Activated T-cell treated with anti-CD3 and anti-CD28 coated beads, Interleukin-2, amount 50 U/mL, for 24 hours (primary cell): Measurements from ENCODE around the gene CHMP2A.
A peak's percentile ranks its signal among the peaks of the same experiment; 100 is the strongest.
"Not testable (repeated sequence)": the region's sequence is repeated elsewhere in the genome, so short reads cannot be mapped to it uniquely, and the experiment has no call there.

Source experiments
- DNase-seq: peaks from one replicate; pipeline ENCODE4 v3.0.0-alpha.2; 2020
- H3K27ac Mint-ChIP-seq: 2 replicates; pipeline ENCODE4 v1.8.0; 2020; ENCODE audit warnings: mild to moderate bottlenecking, mixed read lengths
- H3K27me3 Mint-ChIP-seq: 2 replicates; pipeline ENCODE4 v1.8.0; 2020; ENCODE audit warnings: mixed read lengths
- H3K36me3 Mint-ChIP-seq: 2 replicates; pipeline ENCODE4 v1.8.0; 2020; ENCODE audit warnings: low read depth, mixed read lengths
- H3K4me1 Mint-ChIP-seq: 2 replicates; pipeline ENCODE4 v1.8.0; 2020; ENCODE audit warnings: low read depth, mixed read lengths
- H3K4me3 Mint-ChIP-seq: 2 replicates; pipeline ENCODE4 v1.8.0; 2020; ENCODE audit warnings: mild to moderate bottlenecking, moderate library complexity, mixed read lengths
- H3K9me3 Mint-ChIP-seq: 2 replicates; pipeline ENCODE4 v1.8.0; 2020; ENCODE audit warnings: mixed read lengths

The CHMP2A gene

DNA sequence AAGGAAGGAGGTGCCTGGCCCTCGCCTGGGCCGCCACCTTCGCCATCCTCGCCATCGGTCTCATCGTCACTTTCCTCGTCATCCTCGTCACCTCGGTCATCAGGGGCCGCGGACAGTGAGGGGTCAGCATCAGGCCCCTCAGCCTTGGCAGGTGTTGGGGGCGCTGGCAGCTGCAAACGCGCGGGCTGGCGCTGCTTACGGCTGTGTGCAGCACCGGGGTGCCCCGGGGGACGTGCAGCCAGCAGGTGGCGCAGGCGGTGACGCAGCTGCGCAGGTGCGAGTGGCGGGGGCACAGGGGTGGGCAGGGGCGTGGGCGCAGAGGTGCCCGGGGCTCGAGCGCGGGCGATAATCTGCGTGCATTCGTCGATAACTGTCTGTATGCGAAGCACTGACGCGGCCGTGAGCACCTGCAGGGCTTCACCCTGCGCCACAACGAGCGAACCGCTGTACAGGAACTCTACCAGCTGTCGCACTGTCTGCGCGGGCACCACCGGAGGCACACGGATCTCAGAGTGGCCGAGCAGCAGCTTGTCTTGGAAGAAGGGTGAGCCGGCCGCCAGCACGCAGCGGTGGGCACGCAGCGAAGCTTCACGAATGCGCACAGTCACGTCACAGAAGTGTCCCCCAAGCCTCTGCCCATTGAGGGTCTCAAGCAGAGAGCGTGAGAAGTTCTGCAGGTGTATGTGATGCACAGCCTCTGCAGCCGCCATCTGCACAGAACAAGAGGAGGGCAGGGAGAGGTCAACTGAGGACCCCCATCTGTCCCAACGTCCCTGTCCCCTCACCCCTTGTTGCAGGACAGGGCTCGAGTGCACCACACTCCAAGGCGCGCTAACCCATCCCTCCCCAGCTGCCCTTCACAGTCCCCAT lies 37.7 kb downstream of the CHMP2A start:
- H3K9me3 Mint-ChIP-seq: no peaks in the 10 kb centered on the region
- no peak for DNase-seq
- H3K27me3 Mint-ChIP-seq: no peaks in the 10 kb centered on the region
- H3K27ac Mint-ChIP-seq: no peak overlapping the region
- peaks cover 56% of the 10 kb centered on the region for H3K36me3 Mint-ChIP-seq
- no peak overlapping the region for H3K4me3 Mint-ChIP-seq
- peaks cover 49% of the 10 kb centered on the region for H3K4me1 Mint-ChIP-seq

DNA sequence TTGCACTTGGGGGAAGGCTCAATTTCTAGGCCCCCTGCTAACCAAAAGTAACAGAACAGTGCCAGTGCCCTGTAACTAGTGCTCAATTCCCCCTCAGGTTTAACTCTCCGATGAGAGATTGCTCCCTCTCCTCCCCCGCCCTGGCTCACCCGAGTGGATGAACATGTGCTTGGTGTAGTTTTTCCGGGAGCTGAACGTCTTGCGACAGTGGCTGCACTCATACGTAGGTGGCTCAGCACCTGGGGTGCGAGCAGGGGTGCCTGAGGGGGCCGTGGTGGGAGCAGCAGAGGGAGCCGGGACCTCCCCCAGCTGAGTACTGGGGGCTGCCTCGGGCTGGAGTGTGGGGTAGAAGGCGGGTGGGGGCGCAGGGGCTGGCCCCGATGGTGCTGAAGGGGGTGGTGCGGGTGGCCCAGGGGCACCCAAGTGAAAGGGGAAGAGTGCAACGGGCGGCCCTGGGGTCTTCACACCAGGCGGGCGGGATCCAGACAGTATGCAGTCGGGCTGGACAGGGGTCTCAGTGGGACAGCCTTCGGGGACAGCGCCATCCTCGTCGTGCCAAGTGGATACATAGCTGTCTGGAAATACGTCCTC lies 38.6 kb downstream of the CHMP2A start:
- peaks cover 48% of the 10 kb centered on the region for H3K4me1 Mint-ChIP-seq
- no peaks in the 10 kb centered on the region for H3K9me3 Mint-ChIP-seq
- H3K36me3 Mint-ChIP-seq: peaks cover 56% of the 10 kb centered on the region
- no peaks in the 10 kb centered on the region for H3K27me3 Mint-ChIP-seq
- H3K4me3 Mint-ChIP-seq: peak overlapping the region; percentile 88
- no peak for DNase-seq
- H3K27ac Mint-ChIP-seq: peak overlapping the region; percentile 82

DNA sequence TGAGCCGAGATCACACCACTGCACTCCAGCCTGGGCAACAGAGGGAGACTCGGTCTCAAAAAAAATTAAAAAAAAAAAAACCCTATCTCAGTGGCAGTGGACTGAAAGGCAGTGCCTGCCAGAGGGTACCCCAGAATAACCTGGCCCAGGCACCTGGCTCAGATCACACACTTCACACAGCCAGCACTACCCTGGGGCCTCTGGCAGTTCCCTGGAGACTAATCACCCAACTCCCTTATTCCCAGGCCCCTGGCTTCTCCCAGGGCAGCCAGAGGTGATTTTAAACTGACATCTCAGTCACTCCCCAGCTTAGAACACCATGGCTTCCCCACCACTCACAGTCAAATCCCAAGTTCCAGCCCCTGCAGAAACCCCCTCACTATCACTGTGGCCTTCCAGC lies 39.6 kb downstream of the CHMP2A start:
- H3K4me1 Mint-ChIP-seq: peaks cover 43% of the 10 kb centered on the region
- peak overlapping the region; percentile 82 for H3K27ac Mint-ChIP-seq
- H3K27me3 Mint-ChIP-seq: no peaks in the 10 kb centered on the region
- no peak for DNase-seq
- H3K36me3 Mint-ChIP-seq: peaks cover 56% of the 10 kb centered on the region
- H3K4me3 Mint-ChIP-seq: peak overlapping the region; percentile 88
- no peaks in the 10 kb centered on the region for H3K9me3 Mint-ChIP-seq

DNA sequence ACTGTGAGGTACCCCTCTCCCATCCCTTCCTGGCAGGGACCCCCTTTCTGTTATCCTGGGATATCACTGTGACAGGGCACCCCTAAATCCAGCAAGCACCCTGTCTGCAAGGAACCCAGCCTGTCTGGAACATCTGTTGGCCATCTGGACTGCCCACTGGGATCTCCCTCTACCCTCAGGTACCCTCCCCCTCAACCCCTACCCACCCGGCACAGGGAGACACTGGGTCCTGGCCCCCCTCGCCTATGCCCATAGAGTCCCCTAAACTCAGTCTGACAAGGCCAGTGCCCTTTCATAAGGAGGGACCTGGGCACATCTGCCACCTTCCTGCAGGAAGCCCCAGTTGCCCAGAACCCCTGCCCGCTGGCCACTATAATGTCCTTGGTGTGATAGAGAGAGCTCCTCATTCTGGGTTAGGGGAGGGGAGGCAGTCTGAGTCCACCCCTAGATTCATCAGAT lies 40.3 kb downstream of the CHMP2A start:
- Mint-ChIP-seq H3K27me3 (no peaks in the 10 kb centered on the region), H3K27ac (peak overlapping the region; percentile 92), H3K4me1 (peaks cover 38% of the 10 kb centered on the region), H3K36me3 (peaks cover 51% of the 10 kb centered on the region), H3K4me3 (peak overlapping the region; percentile 88), H3K9me3 (no peaks in the 10 kb centered on the region)
- DNase-seq: no peak

DNA sequence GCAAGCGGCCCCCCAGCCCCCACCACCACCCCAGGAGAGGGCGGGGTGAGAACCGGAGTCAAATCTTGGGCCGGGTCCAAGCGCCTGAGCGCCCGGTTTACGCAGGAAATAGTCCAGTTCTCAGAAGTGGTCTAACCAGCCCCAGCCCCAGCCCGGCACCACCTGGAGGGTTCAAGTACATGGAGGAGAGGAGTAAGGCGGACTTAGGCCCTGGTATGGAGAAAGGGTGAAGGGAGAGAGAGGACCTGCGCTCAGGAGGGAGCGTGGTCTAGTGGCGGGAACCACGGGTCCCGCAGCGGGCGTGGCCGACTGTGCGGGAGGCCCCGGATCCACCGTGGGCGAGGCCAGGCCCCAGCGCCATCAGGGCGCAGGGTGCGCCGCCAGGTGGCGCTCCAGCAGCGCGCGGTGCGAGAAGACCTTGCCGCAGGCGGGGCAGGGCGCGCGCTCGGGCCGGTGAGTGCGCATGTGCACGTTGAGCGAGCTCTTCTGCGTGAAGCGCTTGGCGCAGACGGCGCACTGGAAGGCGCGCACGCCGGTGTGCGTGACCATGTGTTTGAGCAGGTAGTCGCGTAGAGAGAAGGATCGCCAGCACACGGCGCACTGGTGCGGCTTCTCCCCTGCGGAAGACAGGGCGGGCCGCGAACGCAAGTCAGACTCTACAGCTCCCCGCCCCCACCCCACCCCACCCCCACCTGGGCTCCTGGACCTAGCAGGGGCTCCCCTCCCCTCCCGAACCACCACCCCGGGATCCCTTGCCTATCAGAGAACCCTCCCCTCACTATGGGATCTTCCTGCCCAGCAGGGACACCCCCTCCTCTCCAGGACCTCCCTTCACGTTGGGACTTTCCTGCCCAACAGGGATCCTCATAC lies 41.0 kb downstream of the CHMP2A start:
- Mint-ChIP-seq H3K36me3 (peaks cover 44% of the 10 kb centered on the region), H3K4me3 (peak overlapping the region; percentile 88), H3K27ac (peak overlapping the region; percentile 93), H3K9me3 (no peaks in the 10 kb centered on the region), H3K4me1 (peaks cover 37% of the 10 kb centered on the region), H3K27me3 (no peaks in the 10 kb centered on the region)
- peak; percentile 98 for DNase-seq

DNA sequence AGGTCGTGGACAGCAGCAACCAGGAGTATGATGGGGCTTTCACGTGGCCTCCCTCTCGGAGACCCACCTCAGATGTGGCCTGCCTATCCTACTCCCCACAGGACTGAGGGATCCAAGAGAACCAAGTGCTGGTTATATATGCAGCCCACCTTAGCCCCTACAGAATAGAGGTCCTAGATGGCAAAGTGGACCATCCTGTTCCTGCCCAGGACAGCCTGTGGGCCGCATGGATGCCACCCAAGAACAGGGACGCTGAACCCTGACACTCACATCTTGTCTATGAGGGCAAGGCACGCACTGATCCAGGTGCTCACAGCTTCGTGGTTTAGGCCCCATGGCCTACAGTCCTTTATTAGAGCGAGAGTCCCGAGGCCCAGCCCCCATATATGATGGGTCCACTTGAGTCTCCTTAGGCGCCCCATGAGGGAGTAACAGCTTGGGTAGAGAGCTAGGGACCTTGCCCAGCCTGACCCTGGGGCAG lies 41.7 kb downstream of the CHMP2A start:
- peak overlapping the region; percentile 88 for H3K4me3 Mint-ChIP-seq
- H3K36me3 Mint-ChIP-seq: peaks cover 38% of the 10 kb centered on the region
- no peak for DNase-seq
- no peaks in the 10 kb centered on the region for H3K9me3 Mint-ChIP-seq
- peaks cover 30% of the 10 kb centered on the region for H3K4me1 Mint-ChIP-seq
- no peaks in the 10 kb centered on the region for H3K27me3 Mint-ChIP-seq
- H3K27ac Mint-ChIP-seq: peak overlapping the region; percentile 93

DNA sequence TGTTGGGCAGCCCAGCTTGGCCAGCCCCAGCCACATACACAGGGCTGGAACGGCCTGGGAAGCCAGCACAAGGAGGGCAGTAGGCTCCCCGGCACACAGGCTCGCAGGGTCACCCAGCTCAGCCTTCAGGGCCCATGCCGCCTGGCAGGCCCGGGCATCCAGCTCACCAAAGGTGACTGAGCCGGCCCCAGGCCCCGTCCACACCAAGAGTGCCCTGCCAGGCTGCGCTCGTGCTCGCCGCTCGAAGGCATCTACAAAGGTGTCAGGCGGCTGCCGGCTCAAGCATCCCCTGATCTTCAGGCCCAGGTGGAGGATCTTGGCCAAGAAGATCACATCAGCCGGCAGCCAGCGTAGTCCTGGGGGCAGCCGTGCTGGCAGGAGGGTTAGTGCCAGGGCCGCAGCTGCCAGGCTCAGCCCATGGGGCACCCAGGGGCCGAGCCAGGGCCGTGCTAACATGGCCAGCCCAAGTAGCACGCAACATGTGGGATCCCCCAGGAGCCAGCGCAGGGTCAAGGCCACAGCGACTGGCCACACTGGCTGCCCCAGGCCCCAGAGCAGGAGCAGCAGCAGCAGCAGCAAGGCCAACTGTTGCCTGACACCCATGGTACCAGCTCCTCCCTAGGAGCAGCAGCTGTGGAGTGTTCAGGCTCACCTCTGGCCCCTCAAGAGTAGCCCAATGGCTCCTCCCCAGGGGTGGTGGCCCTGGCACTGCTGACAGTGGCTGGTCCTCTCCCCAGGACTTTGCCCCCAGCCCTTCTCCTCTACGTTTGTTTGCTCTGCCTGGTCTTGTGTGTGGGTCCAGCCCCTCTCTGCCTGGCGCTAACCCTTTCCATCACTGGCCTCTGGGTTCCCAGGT lies 43.3 kb downstream of the CHMP2A start, which contains the start of gene SLC27A5:
TSS of gene SLC27A5 (minus strand) at position 640 of the 856 bp plus-strand sequence. CDS start at position 603, 37 bp downstream.
- peaks cover 3% of the 10 kb centered on the region for H3K9me3 Mint-ChIP-seq
- H3K36me3 Mint-ChIP-seq: peaks cover 31% of the 10 kb centered on the region
- H3K4me1 Mint-ChIP-seq: peaks cover 19% of the 10 kb centered on the region
- no peaks in the 10 kb centered on the region for H3K27me3 Mint-ChIP-seq
- DNase-seq: no peak
- H3K27ac Mint-ChIP-seq: no peak within 1 kb of the TSS
- H3K4me3 Mint-ChIP-seq: no peak within 1 kb of the TSS

DNA sequence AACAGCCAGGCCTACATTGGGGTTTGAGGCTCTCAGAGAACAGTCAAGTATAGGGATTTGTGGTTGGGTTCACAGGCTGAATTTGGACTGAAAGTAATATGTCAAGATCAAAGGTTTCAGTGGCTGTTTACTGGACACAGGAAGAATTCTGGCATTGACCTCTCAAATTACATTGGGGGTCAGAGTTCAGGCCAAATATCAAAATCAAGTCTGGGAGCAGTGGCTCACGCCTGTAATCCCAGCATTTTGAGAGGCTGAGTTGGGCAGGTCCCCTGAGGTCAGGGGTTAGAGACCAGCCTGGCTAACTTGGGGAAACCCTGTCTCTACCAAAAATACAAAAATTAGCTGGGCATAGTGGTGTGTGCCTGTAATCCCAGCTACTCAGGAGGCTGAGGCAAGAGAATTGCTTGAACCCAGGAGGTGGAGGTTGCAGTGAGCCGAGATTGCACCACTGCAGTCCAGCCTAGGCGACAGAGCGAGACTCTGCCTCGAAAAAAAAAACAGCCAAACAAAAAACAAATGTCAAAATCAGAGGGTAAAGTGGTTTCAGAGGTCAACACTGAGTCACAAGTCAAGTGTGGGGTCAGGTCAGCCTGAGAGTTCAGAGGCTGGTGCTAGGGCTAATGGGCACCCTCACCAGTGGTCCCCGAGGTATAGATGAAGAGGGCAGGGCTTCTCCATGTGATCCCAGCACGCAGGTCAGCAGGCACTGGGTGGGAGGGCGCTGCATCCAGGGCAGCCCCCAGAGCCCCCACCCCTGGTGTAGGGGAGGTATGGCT lies 44.6 kb downstream of the CHMP2A start:
- Mint-ChIP-seq H3K9me3 (peaks cover 3% of the 10 kb centered on the region), H3K27me3 (no peaks in the 10 kb centered on the region), H3K4me1 (peaks cover 9% of the 10 kb centered on the region), H3K36me3 (peaks cover 18% of the 10 kb centered on the region), H3K4me3 (no peak overlapping the region), H3K27ac (no peak overlapping the region)
- no peak for DNase-seq

DNA sequence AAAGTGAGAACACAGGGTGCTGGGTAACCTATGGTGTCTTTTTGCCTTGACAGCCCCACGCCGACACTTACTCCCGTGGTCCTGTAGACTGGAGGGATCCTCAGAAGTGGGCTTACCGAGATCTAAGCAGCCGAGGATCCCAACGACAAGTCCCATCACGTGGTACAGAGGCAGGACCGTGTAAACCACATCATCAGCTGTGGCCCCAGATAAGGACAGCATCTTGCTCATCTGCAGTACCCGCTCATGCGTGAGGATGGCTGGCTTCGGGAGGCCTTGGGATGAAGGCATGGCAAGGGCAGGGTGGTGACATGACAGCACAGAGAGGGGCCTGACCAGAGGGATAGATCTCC lies 45.2 kb downstream of the CHMP2A start:
- H3K27ac Mint-ChIP-seq: no peak overlapping the region
- H3K4me3 Mint-ChIP-seq: no peak overlapping the region
- H3K36me3 Mint-ChIP-seq: peaks cover 14% of the 10 kb centered on the region

DNA sequence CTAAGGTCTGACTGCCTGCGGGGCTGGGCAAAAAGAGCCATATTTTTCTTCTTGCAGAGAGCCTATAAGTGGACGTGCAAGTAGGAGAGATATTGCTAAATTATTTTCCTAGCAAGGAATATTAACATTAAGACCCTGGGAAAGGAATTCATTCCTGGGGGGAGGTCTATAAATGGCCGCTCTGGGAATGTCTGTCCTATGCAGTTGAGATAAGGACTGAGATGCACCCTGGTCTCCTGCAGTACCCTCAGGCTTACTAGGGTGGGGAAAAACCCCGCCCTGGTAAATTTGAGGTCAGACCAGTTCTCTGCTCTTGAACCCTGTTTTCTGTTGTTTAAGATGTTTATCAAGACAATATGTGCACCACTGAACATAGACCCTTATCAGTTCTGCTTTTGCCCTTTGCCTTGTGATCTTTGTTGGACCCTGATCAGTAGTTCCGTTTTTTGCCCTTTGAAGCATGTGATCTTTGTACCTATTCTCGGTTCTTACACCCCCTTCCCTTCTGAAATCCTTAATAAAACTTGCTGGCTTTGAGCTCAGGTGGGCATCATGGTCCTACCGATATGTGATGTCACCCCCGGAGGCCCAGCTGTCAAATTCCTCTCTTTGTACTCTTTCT lies 47.2 kb downstream of the CHMP2A start:
- not testable (repeated sequence) for H3K4me1 Mint-ChIP-seq, H3K36me3 Mint-ChIP-seq, H3K27me3 Mint-ChIP-seq, DNase-seq, H3K4me3 Mint-ChIP-seq, H3K27ac Mint-ChIP-seq, H3K9me3 Mint-ChIP-seq

More for the DNA sequence above, 45.2 kb downstream of the CHMP2A start:
- Mint-ChIP-seq H3K9me3 (peaks cover 3% of the 10 kb centered on the region), H3K4me1 (peaks cover 6% of the 10 kb centered on the region), H3K27me3 (no peaks in the 10 kb centered on the region)
- DNase-seq: no peak
